H1 (cell line): ENCODE results near the gene CCDC12. TPM values are rescaled to one million over a fixed set of nuclear protein-coding genes. Genes with fewer than 3 reads are reported as not detected.

Source experiments
- CTCF ChIA-PET: fragments of 300-600 bp; sonication (Branson Sonifier 250); formaldehyde crosslinking; loops from one replicate; lab custom pipeline; 2021; ENCODE audit not compliant: partially characterized antibody; lab: Charles Lee
- POLR2A ChIA-PET: fragments of 300-600 bp; sonication (Branson Sonifier 250); formaldehyde crosslinking; loops from one replicate; lab custom pipeline; 2021; ENCODE audit warnings: inconsistent platforms; ENCODE audit not compliant: partially characterized antibody; lab: Charles Lee
- DNase-seq, 2 experiments: peaks; one replicate each; pipeline versions ENCODE4 v3.0.0 to v3.0.0-alpha.2; 2010 to 2022; ENCODE audit warnings: low spot score in 2 of 2, low read depth in 1 of 2, mixed read lengths in 1 of 2
- FAIRE-seq: peaks from 2 replicates; lab custom pipeline; 2011; peaks lifted over from hg19 to GRCh38; lab: Jason Lieb, UNC
- H2AFZ ChIP-seq: 2 replicates; pipeline ENCODE4 v1.8.1; 2012; ENCODE audit warnings: low read length, inconsistent platforms
- H2AK5ac ChIP-seq: 2 replicates; pipeline ENCODE4 v1.6.1; 2013; ENCODE audit warnings: low read depth, low read length
- H2BK120ac ChIP-seq: replicated peaks from 2 replicates; pipeline ENCODE3; 2013; ENCODE audit warnings: low read depth, low read length, inconsistent platforms
- H2BK12ac ChIP-seq: 2 replicates; pipeline ENCODE4 v1.6.1; 2013; ENCODE audit warnings: low read depth, low read length
- H2BK15ac ChIP-seq: 2 replicates; pipeline ENCODE4 v1.6.1; 2013; ENCODE audit warnings: low read length
- H2BK20ac ChIP-seq: 2 replicates; pipeline ENCODE4 v1.6.1; 2013; ENCODE audit warnings: low read length
- H2BK5ac ChIP-seq: 2 replicates; pipeline ENCODE4 v1.6.1; 2013; ENCODE audit warnings: low read depth, low read length
- H3K14ac ChIP-seq: 2 replicates; pipeline ENCODE4 v1.6.1; 2013; ENCODE audit warnings: inconsistent platforms; ENCODE audit not compliant: insufficient read length
- H3K18ac ChIP-seq: 2 replicates; pipeline ENCODE4 v1.6.1; 2013; ENCODE audit warnings: low read length; ENCODE audit errors: extremely low read depth
- H3K23ac ChIP-seq: 2 replicates; pipeline ENCODE4 v1.6.1; 2013; ENCODE audit warnings: inconsistent platforms; ENCODE audit not compliant: insufficient read length
- H3K23me2 ChIP-seq: 2 replicates; pipeline ENCODE4 v1.6.1; 2013; ENCODE audit warnings: low read depth, low read length
- H3K27ac ChIP-seq: 2 replicates; pipeline ENCODE4 v1.6.1; 2011; ENCODE audit warnings: low read depth, low read length, inconsistent platforms
- H3K27me3 ChIP-seq, 4 experiments: replicated peaks in 1 of 4; 1 replicate in 1 of 4; 2 replicates in 3 of 4; pipeline versions ENCODE4 v1.6.1 to v1.8.1; 2011 to 2013; ENCODE audit warnings: low read length in 3 of 4, mild to moderate bottlenecking in 3 of 4, inconsistent platforms in 2 of 4, mixed read lengths in 2 of 4, moderate library complexity in 1 of 4; ENCODE audit not compliant: control insufficient read depth in 3 of 4, insufficient read depth in 3 of 4; ENCODE audit errors: extremely low read depth in 1 of 4
- H3K36me3 ChIP-seq, 4 experiments: 2 replicates each; pipeline versions ENCODE4 v1.6.1 to v1.8.1; 2011 to 2013; ENCODE audit warnings: mild to moderate bottlenecking in 4 of 4, low read length in 3 of 4, moderate library complexity in 2 of 4, control low read depth in 1 of 4, inconsistent platforms in 1 of 4; ENCODE audit not compliant: insufficient read depth in 4 of 4, control insufficient read depth in 2 of 4
- H3K4ac ChIP-seq: replicated peaks from 2 replicates; pipeline ENCODE3; 2013; ENCODE audit warnings: low read length, low read depth, mixed read lengths, inconsistent platforms; ENCODE audit not compliant: insufficient read length
- H3K4me1 ChIP-seq, 4 experiments: replicated peaks in 1 of 4; 1 replicate in 1 of 4; 2 replicates in 3 of 4; pipeline versions ENCODE4 v1.6.1 to v1.8.1; 2011 to 2013; ENCODE audit warnings: low read length in 3 of 4, inconsistent platforms in 2 of 4, mixed read lengths in 1 of 4; ENCODE audit not compliant: insufficient read depth in 4 of 4, control insufficient read depth in 3 of 4
- H3K4me2 ChIP-seq, 2 experiments: 2 replicates each; pipeline versions ENCODE4 v1.6.1 to v1.8.1; 2011 to 2013; ENCODE audit warnings: low read depth in 2 of 2, low read length in 2 of 2, control low read depth in 1 of 2, inconsistent platforms in 1 of 2, mild to moderate bottlenecking in 1 of 2; ENCODE audit not compliant: insufficient read depth in 1 of 2
- H3K4me3 ChIP-seq, 4 experiments: fragments of 200-600, 300-600 bp in 1 of 4; sonication (generic), shearing (Covaris generic), sonication (Bioruptor Twin) in 1 of 4; 2 replicates each; pipeline versions ENCODE4 v1.5.1 to v1.8.1; 2011 to 2016; ENCODE audit warnings: low read length in 4 of 4, low read depth in 3 of 4, control low read depth in 2 of 4, inconsistent platforms in 2 of 4, mild to moderate bottlenecking in 2 of 4, mixed read lengths in 1 of 4, moderate library complexity in 1 of 4; ENCODE audit not compliant: insufficient read depth in 2 of 4; ENCODE audit errors: extremely low read depth in 1 of 4
- H3K56ac ChIP-seq: replicated peaks from 2 replicates; pipeline ENCODE3; 2013; ENCODE audit warnings: low read depth, mild to moderate bottlenecking, mixed read lengths, low read length, inconsistent platforms; ENCODE audit not compliant: insufficient read length
- H3K79me1 ChIP-seq: 2 replicates; pipeline ENCODE4 v1.6.1; 2013; ENCODE audit warnings: low read depth, low read length, control low read depth
- H3K79me2 ChIP-seq, 2 experiments: 2 replicates each; pipeline versions ENCODE4 v1.6.1 to v1.8.1; 2012 to 2013; ENCODE audit warnings: low read length in 2 of 2, mild to moderate bottlenecking in 2 of 2, inconsistent platforms in 1 of 2; ENCODE audit not compliant: insufficient read depth in 2 of 2, control insufficient read depth in 1 of 2
- H3K9ac ChIP-seq, 4 experiments: replicated peaks in 1 of 4; 1 replicate in 1 of 4; 2 replicates in 3 of 4; pipeline versions ENCODE4 v1.6.1 to v1.8.1; 2011 to 2013; ENCODE audit warnings: low read depth in 3 of 4, low read length in 3 of 4, control low read depth in 2 of 4, mild to moderate bottlenecking in 2 of 4, moderate library complexity in 2 of 4, inconsistent platforms in 1 of 4; ENCODE audit errors: extremely low read depth in 1 of 4
- H3K9me3 ChIP-seq, 2 experiments: 2 replicates each; pipeline versions ENCODE4 v1.6.1 to v1.8.1; 2012 to 2013; ENCODE audit warnings: mild to moderate bottlenecking in 2 of 2, moderate library complexity in 2 of 2, control low read depth in 1 of 2, inconsistent platforms in 1 of 2, low read depth in 1 of 2, low read length in 1 of 2, mixed read lengths in 1 of 2; ENCODE audit not compliant: insufficient read depth in 2 of 2
- H4K20me1 ChIP-seq, 2 experiments: replicated peaks in 1 of 2; 2 replicates each; pipeline versions ENCODE3 to v1.8.1; 2011 to 2013; ENCODE audit warnings: inconsistent platforms in 2 of 2, low read length in 2 of 2, mild to moderate bottlenecking in 1 of 2; ENCODE audit not compliant: insufficient read depth in 2 of 2, control insufficient read depth in 1 of 2
- H4K5ac ChIP-seq: 2 replicates; pipeline ENCODE4 v1.6.1; 2013; ENCODE audit warnings: low read length, low read depth, mixed read lengths, inconsistent platforms; ENCODE audit not compliant: insufficient read length
- H4K8ac ChIP-seq: 2 replicates; pipeline ENCODE4 v1.8.0; 2013; ENCODE audit warnings: mild to moderate bottlenecking, moderate library complexity, low read length, inconsistent platforms; ENCODE audit not compliant: insufficient read depth; ENCODE audit errors: extremely low read depth
- H4K91ac ChIP-seq: replicated peaks from 2 replicates; pipeline ENCODE3; 2013; ENCODE audit warnings: low read length, mixed read lengths, inconsistent platforms; ENCODE audit not compliant: insufficient read length
- CHD1 ChIP-seq: IDR thresholded peaks from 2 replicates; pipeline ENCODE4 v1.6.1; 2012; ENCODE audit warnings: low read depth, low read length, improper control_type of control experiment
- JUN ChIP-seq: IDR thresholded peaks from 2 replicates; pipeline ENCODE4 v1.6.1; 2011; ENCODE audit warnings: low read depth, mild to moderate bottlenecking, improper control_type of control experiment, low read length
- KDM4A ChIP-seq: IDR thresholded peaks from one replicate; pipeline ENCODE4 v1.7.1; 2012; ENCODE audit warnings: low read depth, mild to moderate bottlenecking, moderate library complexity, low read length, inconsistent platforms; ENCODE audit not compliant: severe bottlenecking
- WGBS, 2 experiments: shearing (Covaris generic) in 1 of 2; methylation state at CpG; one replicate each; pipeline versions ENCODE4 v1.1.6 to v1.1.7; 2013 to 2015; ENCODE audit warnings: low lambda C conversion rate in 2 of 2, mixed read lengths in 2 of 2, inconsistent platforms in 1 of 2, low coverage in 1 of 2, missing lambda C conversion rate in 1 of 2; ENCODE audit not compliant: insufficient replicate concordance in 2 of 2, insufficient coverage in 1 of 2, insufficient read length in 1 of 2; ENCODE audit errors: extremely low coverage in 1 of 2, missing lambda C conversion rate in 1 of 2; 5-methylcytosine and 5-hydroxymethylcytosine counted together
- polyA plus RNA-seq, 7 experiments: library from polyadenylated mRNA; depleted of rRNA in 3 of 7; stranded (reverse) in 5 of 7; unstranded in 2 of 7; fragments of >200 nt in 5 of 7; fragments of 200-250 nt in 2 of 7; gene quantifications; 1 replicate in 5 of 7; 2 replicates in 1 of 7; 4 replicates in 1 of 7; pipeline versions ENCODE4 v1.2.1 to v1.2.3, GENCODE V29; 2011 to 2013; ENCODE audit warnings: missing spikeins in 2 of 7, mixed read lengths in 2 of 7
- total RNA-seq: library from RNA; stranded (reverse); fragmentation: NEBNext Ultra II Directional; extraction: Animal tissue kit (Norgen Biotek cat#: 25700); gene quantifications from 2 replicates; pipeline ENCODE4 v1.2.1, GENCODE V29; 2021

The CCDC12 gene
- total and polyA plus RNA-seq, 2 of the 8 experiments (the other 6 are each of a cell fraction or from before 2014, with no cell fraction given), result 29.5 to 41.3 TPM

- POLR2A ChIA-PET, result interaction anchor here (1.2 kb wide), 1 partner anchor 8 kb away, joined by 3 read pairs; the partner anchor contains the start of gene CCDC12
- CTCF ChIA-PET, result interaction anchor here (0.5 to 13.0 kb wide), 12 partner anchors 18 to 987 kb away, joined by 3 to 130 read pairs (median 3); no protein-coding TSS in a partner anchor
- no peak overlapping the region for H4K5ac ChIP-seq
Measured at GRCh38 chr3:46984591-46985459, 8.3 kb upstream of the CCDC12 start.

More at GRCh38 chr3:46984591-46985459, 8.3 kb upstream of the CCDC12 start:
- WGBS, 2 experiments, result 91% methylated on average over 11 of the region's 11 CpGs; no CpG with 5 or more reads in 1 of the 2 experiments
- no peak overlapping the region for H2AK5ac ChIP-seq
- no peak overlapping the region for H3K4me2 ChIP-seq
- peaks cover 0 to 13% (median 3%) of the 10 kb centered on the region in 4 experiments; a peak in 3 of 7 replicates for H3K27me3 ChIP-seq
- H3K9ac ChIP-seq, result no peak overlapping the region
- H3K36me3 ChIP-seq, result no peaks in the 10 kb centered on the region
- FAIRE-seq (no peak), DNase-seq (no peak)
- no peak overlapping the region for H2BK5ac ChIP-seq
- H4K20me1 ChIP-seq, result peaks cover 6 to 19% of the 10 kb centered on the region in 2 experiments
- H4K91ac ChIP-seq, result no peak overlapping the region
- no peak overlapping the region for H2BK12ac ChIP-seq
- H3K4me3 ChIP-seq, result no peak overlapping the region
- no peak overlapping the region for H3K27ac ChIP-seq
- no peak overlapping the region for H2AFZ ChIP-seq
- H3K14ac ChIP-seq, result no peak overlapping the region
- H3K18ac ChIP-seq, result no peak overlapping the region
- H3K4me1 ChIP-seq, result peaks cover 3 to 45% (median 21%) of the 10 kb centered on the region in 4 experiments
- no peak overlapping the region for H2BK120ac ChIP-seq
- no peak overlapping the region for H2BK15ac ChIP-seq
- H3K56ac ChIP-seq, result no peak overlapping the region
- H3K9me3 ChIP-seq, result no peaks in the 10 kb centered on the region
- H2BK20ac ChIP-seq, result no peak overlapping the region
- TF ChIP-seq CHD1 (no peak), KDM4A (no peak), JUN (no peak)
- H3K23ac ChIP-seq, result no peak overlapping the region
- H3K79me2 ChIP-seq, result peaks cover 0 to 4% of the 10 kb centered on the region in 2 experiments; a peak in 1 of 4 replicates
- H4K8ac ChIP-seq, result no peak overlapping the region
- peaks cover 5% of the 10 kb centered on the region; the same call in 1 of the 2 replicates for H3K23me2 ChIP-seq
- 0 out of 2 replicates have a peak, but pooled peaks cover 2% of the 10 kb centered on the region for H3K79me1 ChIP-seq
- no peak overlapping the region for H3K4ac ChIP-seq
